HepG2 (cell line): Measurements from ENCODE around the gene NDUFB10. TPM values are rescaled to one million over a fixed set of nuclear protein-coding genes. Genes with fewer than 3 reads are reported as not detected.

Source experiments
- ATAC-seq: fragments of 200-7000 bp; cut with Tn5 transposase; 3 replicates; pipeline ENCODE4 v1.9.1; 2020; ENCODE audit warnings: mild to moderate bottlenecking, moderate library complexity
- BruUV-seq: library from RNA; stranded (reverse); fragments of 400-500 nt; replicated peaks from 2 replicates; lab custom pipeline; 2021; lab: Mats Ljungman, UMichigan
- CTCF ChIA-PET: fragments of 300-600 bp; formaldehyde crosslinking; extraction: SDS; loops from one replicate; lab custom pipeline; 2021; ENCODE audit warnings: low total read pairs, inconsistent platforms, low intra/inter-chr PET ratio; lab: Yijun Ruan, JAX
- POLR2A ChIA-PET: fragments of 350-600 bp; sonication (Branson Sonifier 250); formaldehyde crosslinking; loops from one replicate; lab custom pipeline; 2020; ENCODE audit warnings: antibody characterized with exemption, inconsistent platforms; lab: Yijun Ruan, JAX
- DNase-seq: peaks from one replicate; pipeline ENCODE4 v3.0.0-alpha.2; 2015; ENCODE audit warnings: low spot score
- FAIRE-seq: peaks from 3 replicates; lab custom pipeline; 2011; peaks lifted over from hg19 to GRCh38; lab: Jason Lieb, UNC
- H2AFZ ChIP-seq: one replicate; pipeline ENCODE4 v1.6.1; 2011; ENCODE audit warnings: low read length, inconsistent platforms
- H3K27ac ChIP-seq: fragments of 300-600 bp; 3 replicates; pipeline ENCODE4 v1.8.0; 2011; ENCODE audit warnings: mixed run types, mild to moderate bottlenecking, mixed read lengths, low read length, inconsistent platforms; ENCODE audit not compliant: insufficient read depth; ENCODE audit errors: extremely low read length
- H3K27me3 ChIP-seq, 2 experiments: fragments of 200-600 bp in 1 of 2; 2 replicates in 1 of 2; 3 replicates in 1 of 2; pipeline versions ENCODE4 v1.6.0 to v1.8.0; 2011; ENCODE audit warnings: low read length in 2 of 2, mild to moderate bottlenecking in 2 of 2, moderate library complexity in 2 of 2, inconsistent platforms in 1 of 2; ENCODE audit not compliant: insufficient read depth in 2 of 2, control insufficient read depth in 1 of 2
- H3K36me3 ChIP-seq, 2 experiments: fragments of 200-600 bp in 1 of 2; replicated peaks in 1 of 2; 2 replicates in 1 of 2; 3 replicates in 1 of 2; pipeline versions ENCODE4 v1.5.1 to v1.8.0; 2011; ENCODE audit warnings: low read length in 2 of 2, inconsistent platforms in 1 of 2; ENCODE audit not compliant: insufficient read depth in 2 of 2, control insufficient read depth in 1 of 2
- H3K4me1 ChIP-seq: 2 replicates; pipeline ENCODE4 v1.5.1; 2012; ENCODE audit warnings: low read length, inconsistent platforms; ENCODE audit not compliant: insufficient read depth
- H3K4me2 ChIP-seq: 2 replicates; pipeline ENCODE4 v1.6.0; 2011; ENCODE audit warnings: low read depth, low read length, inconsistent platforms
- H3K4me3 ChIP-seq, 3 experiments: fragments of 200-600 bp in 1 of 3; sonication (generic), shearing (Covaris generic) in 1 of 3; replicated peaks in 1 of 3; 2 replicates each; pipeline ENCODE4 v1.5.1; 2011 to 2016; ENCODE audit warnings: low read length in 3 of 3, inconsistent platforms in 2 of 3, low read depth in 2 of 3, mild to moderate bottlenecking in 2 of 3, control low read depth in 1 of 3, mixed read lengths in 1 of 3; ENCODE audit not compliant: insufficient read depth in 1 of 3
- H3K79me2 ChIP-seq: one replicate; pipeline ENCODE4 v1.6.1; 2011; ENCODE audit warnings: low read length, inconsistent platforms; ENCODE audit not compliant: insufficient read depth
- H3K9ac ChIP-seq: 2 replicates; pipeline ENCODE4 v1.6.0; 2011; ENCODE audit warnings: mild to moderate bottlenecking, low read depth, low read length, inconsistent platforms; ENCODE audit not compliant: insufficient read depth
- H3K9me3 ChIP-seq: 2 replicates; pipeline ENCODE4 v1.5.1; 2012; ENCODE audit warnings: mild to moderate bottlenecking, low read length
- H4K20me1 ChIP-seq: 2 replicates; pipeline ENCODE4 v1.6.0; 2011; ENCODE audit warnings: inconsistent platforms, mild to moderate bottlenecking, low read length, moderate library complexity; ENCODE audit not compliant: insufficient read depth
- FOXP4 ChIP-seq: sonication (generic); formaldehyde crosslinking; IDR thresholded peaks from 2 replicates; pipeline ENCODE4 v1.4.0; 2020; ENCODE audit warnings: missing genetic modification reagents
- KDM5B ChIP-seq: sonication (generic); formaldehyde crosslinking; IDR thresholded peaks from 2 replicates; pipeline ENCODE4 v1.4.0; 2020; ENCODE audit warnings: missing genetic modification reagents, mild to moderate bottlenecking, borderline replicate concordance
- RBFOX2 ChIP-seq: fragments of 200-400 bp; formaldehyde crosslinking; IDR thresholded peaks from 2 replicates; pipeline ENCODE4 v1.6.1; 2017; ENCODE audit warnings: low read depth, mild to moderate bottlenecking, low read length
- ZNF451 ChIP-seq: sonication (generic); formaldehyde crosslinking; IDR thresholded peaks from 2 replicates; pipeline ENCODE4 v1.5.0; 2020; ENCODE audit warnings: mild to moderate bottlenecking, missing genetic modification reagents
- ZNF562 ChIP-seq: sonication (generic); formaldehyde crosslinking; IDR thresholded peaks from 2 replicates; pipeline ENCODE4 v1.8.0; 2022; ENCODE audit warnings: missing genetic modification reagents, borderline replicate concordance
- ZNF598 ChIP-seq: sonication (generic); formaldehyde crosslinking; IDR thresholded peaks from 2 replicates; pipeline ENCODE4 v1.5.1; 2020; ENCODE audit warnings: mild to moderate bottlenecking, missing genetic modification reagents, borderline replicate concordance
- ZNF749 ChIP-seq: sonication (generic); formaldehyde crosslinking; IDR thresholded peaks from 2 replicates; pipeline ENCODE4 v1.8.0; 2022; ENCODE audit warnings: mild to moderate bottlenecking, missing genetic modification reagents, moderate library complexity, borderline replicate concordance
- WGBS: methylation state at CpG from one replicate; pipeline ENCODE4 v1.1.6; 2017; ENCODE audit warnings: low lambda C conversion rate; 5-methylcytosine and 5-hydroxymethylcytosine counted together
- in situ Hi-C: cut with HindIII; loops from 2 replicates; pipeline ENCODE4 v1.10.0; 2017; ENCODE audit warnings: low pct_unique_long_range_greater_than_20kb; ENCODE audit not compliant: extremely low pct_ligation_motif_present
- intact Hi-C: fragments of 100-400 bp; cut with micrococcal nuclease; formaldehyde crosslinking; loops from one replicate; pipeline ENCODE4 v1.10.0; 2022; ENCODE audit not compliant: unreplicated experiment
- polyA plus RNA-seq, 8 experiments: library from polyadenylated mRNA; depleted of rRNA in 3 of 8; stranded (reverse) in 7 of 8; unstranded in 1 of 8; fragments of >200 nt; fragmentation: Illumina TruSeq in 4 of 8; extraction: Trizol in 4 of 8; gene quantifications; 2 replicates each; pipeline versions ENCODE4 v1.2.1 to v1.2.3, GENCODE V29; 2011 to 2016; ENCODE audit warnings: low read depth in 4 of 8, missing spikeins in 1 of 8, mixed read lengths in 1 of 8; ENCODE audit not compliant: insufficient read depth in 1 of 8
- total RNA-seq, 5 experiments: library from RNA; depleted of rRNA; stranded (reverse); fragments of >200 nt; fragmentation: Illumina TruSeq; extraction: Trizol; gene quantifications; 2 replicates each; pipeline ENCODE4 v1.2.3, GENCODE V29; 2016; ENCODE audit warnings: low read depth in 1 of 5

Gene NDUFB10
- total and polyA plus RNA-seq, 2 of the 13 experiments (the other 11 are each of a cell fraction or from before 2014, with no cell fraction given), result 68.6 to 157 TPM

- no peak overlapping the region for H3K4me3 ChIP-seq
- TF ChIP-seq ZNF451 (CRISPR knock-in tag), result no peak
- TF ChIP-seq ZNF598 (CRISPR knock-in tag), result no peak
- TF ChIP-seq ZNF562 (CRISPR knock-in tag), result no peak
- TF ChIP-seq RBFOX2, result 0 out of 2 replicates have a peak, but pooled peaks have one; percentile 6
- no peak for TF ChIP-seq KDM5B
- TF ChIP-seq ZNF749 (CRISPR knock-in tag), result no peak
- TF ChIP-seq FOXP4 (CRISPR knock-in tag), result no peak
- TF ChIP-seq, all 625 proteins: peak for 1
- Histone ChIP-seq H4K20me1 (no peaks in the 10 kb centered on the region), H3K27ac (no peak overlapping the region), H3K4me2 (no peak overlapping the region), H2AFZ (no peak overlapping the region), H3K27me3 (no peaks in the 10 kb centered on the region), H3K9me3 (no peaks in the 10 kb centered on the region), H3K36me3 (peaks cover 21 to 34% of the 10 kb centered on the region in 2 experiments; a peak in 3 of 5 replicates), H3K79me2 (peaks cover 14% of the 10 kb centered on the region), H3K4me1 (peaks cover 17% of the 10 kb centered on the region), H3K9ac (no peak overlapping the region)
- ATAC-seq (no peak), DNase-seq (no peak), FAIRE-seq (no peak)
- 97% methylated on average over 28 of the region's 33 CpGs for WGBS
- intact Hi-C loops, result no loop called here
- ChIA-PET POLR2A (interaction anchor here (0.8 kb wide), 1 partner anchor 11 kb away, joined by 5 read pairs; the partner anchor contains the start of gene RPS2), CTCF (no interaction called here)
- BruUV-seq, result no TSS peak
- in situ Hi-C loops, result no loop called here
These were observed 16.3 kb downstream of the NDUFB10 start for GRCh38 chr16:1975432-1976215.
